T-helper 22 cell (primary cell): ENCODE measurements around the gene ME3.

Source experiments
- DNase-seq: peaks from one replicate; pipeline ENCODE4 v3.0.0-alpha.2; 2020; ENCODE audit warnings: low read depth

The ME3 gene

GRCh38 chr11:86672007-86672621 is at the start of gene ME3:
Gene ME3 (minus strand): TSS chr11:86672616.
- no peak for DNase-seq

DNA sequence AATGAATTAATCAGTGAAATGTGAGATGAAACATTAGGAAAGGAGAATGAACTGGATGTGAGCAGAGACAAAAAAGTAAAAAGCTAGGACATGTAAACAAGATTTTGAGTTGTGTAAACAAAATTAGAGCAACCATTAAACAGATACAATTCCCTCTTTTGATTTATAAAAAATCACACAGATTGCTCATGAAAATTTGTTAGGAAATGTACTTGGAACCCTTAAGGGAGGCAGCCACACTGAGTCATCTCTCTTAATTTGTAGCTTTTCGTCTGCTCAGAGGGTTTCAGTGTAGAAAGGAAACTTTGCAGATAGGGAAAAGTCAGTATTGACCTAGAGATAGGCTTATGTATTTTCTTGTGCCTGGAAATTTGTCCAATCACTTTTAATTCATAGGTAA is 49.6 kb upstream of the ME3 start:
- DNase-seq = no peak

DNA sequence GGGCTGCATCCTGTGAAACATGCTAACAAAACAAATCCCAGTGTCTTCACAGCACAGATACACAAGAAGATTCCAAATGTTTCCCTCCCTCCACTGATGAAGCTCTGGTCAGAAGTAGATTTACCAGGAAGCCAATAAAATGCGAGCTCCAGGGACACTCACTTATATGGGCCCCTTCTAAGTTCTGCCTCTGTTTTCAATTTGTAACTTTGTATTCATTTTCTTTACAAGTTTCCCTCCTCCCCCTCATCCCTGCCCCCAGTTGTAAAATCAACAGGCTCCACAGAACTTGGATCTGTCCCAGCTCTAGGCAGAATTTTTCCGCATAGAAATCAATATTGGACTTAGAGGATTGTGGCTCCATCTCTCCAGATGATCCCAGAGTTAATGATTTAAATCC is 48.1 kb upstream of the ME3 start:
- DNase-seq = no peak

DNA sequence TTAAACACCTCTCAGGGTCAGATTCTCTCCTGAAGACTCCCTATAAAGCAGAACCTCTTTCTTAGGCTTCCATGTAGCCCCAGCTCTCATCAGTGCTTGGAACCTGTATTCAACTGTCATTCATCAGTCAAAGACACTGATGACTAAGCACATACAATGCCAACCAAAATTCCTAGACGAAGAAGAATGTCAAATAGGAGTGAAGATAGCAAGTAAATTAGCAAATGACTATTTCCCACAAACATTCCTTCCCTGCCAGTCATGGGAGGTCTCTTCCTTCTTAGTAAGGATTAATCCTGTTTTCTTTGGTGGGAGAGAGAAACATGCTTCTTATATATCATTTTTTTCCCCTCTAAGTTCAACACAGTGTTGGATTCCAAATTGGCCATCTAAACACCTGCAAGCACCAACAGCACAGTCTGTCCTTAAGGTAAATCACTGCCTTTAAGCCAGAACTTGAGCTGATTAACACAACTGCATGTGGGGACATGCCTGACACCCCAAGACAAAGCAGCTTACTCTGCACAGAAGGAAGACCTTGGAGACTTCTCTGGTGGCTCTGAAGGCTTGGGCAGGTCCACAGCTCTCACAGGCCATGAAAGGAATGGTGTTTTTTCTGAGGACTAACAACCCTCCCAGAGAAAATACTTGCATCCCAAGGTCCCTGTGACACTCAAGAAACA is 47.5 kb upstream of the ME3 start:
- DNase-seq = no peak

DNA sequence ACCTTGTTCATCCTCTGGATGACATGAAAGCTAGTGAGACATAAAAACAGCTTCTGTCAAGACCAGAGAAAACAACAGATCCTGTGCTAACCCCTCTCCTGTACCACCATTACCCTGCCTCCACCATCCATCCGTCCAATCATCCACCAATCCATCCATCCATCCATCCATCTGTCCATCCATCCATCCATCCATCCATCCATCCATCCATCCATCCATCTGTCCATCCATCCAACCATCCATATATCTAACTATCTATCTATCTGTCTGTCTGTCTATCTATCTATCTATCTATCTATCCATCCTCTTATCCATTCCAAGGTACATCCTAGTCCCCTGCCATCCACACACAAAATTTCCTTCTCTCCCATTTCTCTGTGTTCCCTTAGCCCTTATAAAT is 46.6 kb upstream of the ME3 start:
- DNase-seq = no peak

- no peak for DNase-seq
These were observed 46.1 kb upstream of the ME3 start for GRCh38 chr11:86718521-86718920.

- DNase-seq = no peak
These were observed 45.5 kb upstream of the ME3 start for GRCh38 chr11:86717817-86718501.

GRCh38 chr11:86715611-86716010 is 43.2 kb upstream of the ME3 start:
- no peak for DNase-seq

DNA sequence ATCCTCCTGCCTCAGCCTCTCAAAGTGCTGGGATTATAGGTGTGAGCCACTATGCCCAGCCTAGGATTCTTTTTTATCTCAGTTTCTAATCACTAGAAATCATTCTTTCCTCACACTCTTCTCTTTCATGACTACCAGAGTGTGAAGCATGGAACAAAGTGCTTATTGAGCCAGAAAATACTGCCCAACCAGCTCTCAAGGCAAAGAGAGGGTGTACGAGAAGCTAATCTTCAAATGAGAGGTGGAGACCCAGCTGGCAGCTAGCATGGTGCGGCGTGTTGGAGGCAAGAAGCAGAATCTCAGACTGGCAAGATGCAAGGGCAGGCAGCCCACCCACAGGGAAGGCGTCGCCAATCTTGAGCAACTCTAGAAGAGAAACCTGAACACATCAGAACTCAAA is 41.1 kb upstream of the ME3 start:
- DNase-seq = no peak

DNA sequence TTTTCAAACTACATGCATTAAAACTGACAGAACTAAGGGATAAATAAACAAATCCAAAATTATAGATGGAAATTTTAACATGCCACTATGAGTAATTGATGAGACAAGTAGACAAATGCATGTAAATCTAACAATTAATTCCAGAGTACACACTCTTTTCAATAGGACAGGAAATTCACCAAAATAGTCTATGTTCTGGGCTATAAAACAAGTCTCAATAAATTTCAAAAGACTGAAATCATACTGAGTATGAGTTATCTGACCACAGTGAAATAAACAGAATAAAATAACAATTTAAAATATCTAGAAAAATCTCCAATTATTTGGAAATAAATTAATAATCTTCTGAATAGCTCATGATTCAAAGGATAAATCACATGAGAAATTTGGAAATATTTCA is 38.5 kb upstream of the ME3 start:
- no peak for DNase-seq

DNA sequence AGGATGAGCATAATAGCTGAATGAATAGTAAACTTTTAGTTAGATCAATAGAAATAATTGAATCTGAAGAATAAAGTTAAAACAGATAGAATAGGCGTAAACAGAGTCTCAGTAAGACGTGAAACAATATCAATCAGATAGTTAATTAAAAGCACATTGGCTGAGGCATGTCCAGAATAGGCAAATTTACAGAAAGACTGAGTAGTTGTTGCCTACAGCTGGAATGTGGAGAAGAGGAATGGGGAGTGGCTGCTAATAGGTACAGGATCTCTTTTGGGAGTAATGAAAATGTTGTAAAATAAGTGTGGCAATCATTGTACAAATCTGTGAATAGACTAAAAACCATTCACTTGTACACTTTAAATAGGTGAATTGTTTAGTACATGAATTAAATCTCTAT is 36.3 kb upstream of the ME3 start:
- DNase-seq = no peak

DNA sequence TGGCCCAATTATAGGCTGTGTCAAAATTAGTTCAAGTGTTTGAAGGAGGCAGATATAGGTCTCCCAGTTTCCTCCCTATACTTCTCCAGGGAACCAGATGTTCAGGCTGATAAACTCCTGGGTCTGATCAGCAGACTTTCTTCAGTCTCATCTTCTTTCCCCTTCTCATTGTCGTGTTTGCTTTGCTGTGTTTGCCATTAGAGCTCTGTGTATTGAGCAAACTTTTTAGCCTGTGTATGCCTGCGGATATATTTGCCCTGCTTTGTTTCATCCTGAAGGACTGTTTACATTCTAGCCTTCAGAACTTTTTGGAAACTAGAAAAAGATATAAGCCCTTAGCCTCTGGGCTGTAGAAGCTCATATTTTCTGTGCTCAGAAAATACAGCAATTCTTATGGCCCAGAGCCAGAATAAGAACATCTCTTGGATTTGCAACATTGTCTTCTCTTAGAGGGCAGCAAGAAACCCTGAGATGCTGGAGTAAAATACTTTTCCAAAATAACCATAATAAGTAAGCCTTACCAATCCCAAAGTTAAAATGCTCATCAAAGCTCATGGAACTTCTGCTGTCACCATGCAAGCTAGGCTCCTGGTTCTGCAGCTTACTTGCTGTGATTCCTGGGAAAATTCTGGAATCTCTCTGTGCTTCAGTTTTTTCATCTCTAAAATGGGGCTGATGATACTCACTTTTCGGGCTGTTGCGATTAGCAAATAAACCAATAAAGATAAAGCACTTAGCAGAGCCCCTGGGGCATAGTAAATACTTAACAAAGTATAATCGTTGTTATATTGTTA is 34.1 kb upstream of the ME3 start:
- DNase-seq = no peak

DNA sequence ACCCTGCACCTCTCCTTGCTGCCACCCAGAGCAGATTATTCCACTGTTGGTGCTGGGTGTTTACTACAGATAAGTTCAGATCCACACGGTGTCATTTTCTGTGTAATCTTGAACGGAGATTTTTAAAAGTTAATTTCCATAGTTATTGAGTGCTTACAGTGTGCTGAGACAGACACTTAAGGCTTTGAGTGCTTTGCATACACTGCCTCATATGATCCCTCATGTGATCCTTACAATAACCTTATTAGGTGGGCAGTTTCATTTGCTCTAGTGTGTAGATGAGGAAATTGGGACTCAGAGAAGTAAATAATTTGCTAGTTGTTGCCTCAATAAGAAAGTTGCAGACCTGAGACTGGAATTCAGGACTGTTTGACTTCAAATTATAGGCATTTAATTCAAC is 32.3 kb upstream of the ME3 start:
- no peak for DNase-seq

- no peak for DNase-seq
These were observed 31.6 kb upstream of the ME3 start for GRCh38 chr11:86703987-86704386.

GRCh38 chr11:86702220-86702983 is 30.0 kb upstream of the ME3 start:
- no peak for DNase-seq

- no peak for DNase-seq
These were observed 26.8 kb upstream of the ME3 start for GRCh38 chr11:86699040-86699791.

- no peak for DNase-seq
These were observed 26.2 kb upstream of the ME3 start for GRCh38 chr11:86698639-86699038.

DNA sequence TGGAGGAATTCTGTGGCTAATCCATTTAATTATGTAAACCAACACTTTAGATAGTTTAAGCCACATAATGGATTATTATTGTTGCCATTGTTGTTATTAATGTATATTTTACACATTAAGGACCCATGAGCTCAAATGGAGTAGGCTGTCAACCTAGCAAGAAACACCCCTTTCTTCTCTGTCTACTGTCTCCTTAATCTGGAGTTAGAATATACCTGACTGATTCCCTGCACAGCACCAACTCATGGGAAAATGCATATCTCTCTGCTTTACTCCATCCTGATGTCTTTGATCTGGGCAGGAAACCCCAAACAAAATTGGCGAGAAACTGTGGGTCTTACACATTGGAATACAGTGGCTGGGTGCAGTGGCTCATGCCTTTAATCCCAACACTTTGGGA is 24.0 kb upstream of the ME3 start:
- DNase-seq = no peak

- no peak for DNase-seq
These were observed 23.6 kb upstream of the ME3 start for GRCh38 chr11:86696004-86696403.

- DNase-seq = no peak
These were observed 23.0 kb upstream of the ME3 start for GRCh38 chr11:86695373-86695772.

DNA sequence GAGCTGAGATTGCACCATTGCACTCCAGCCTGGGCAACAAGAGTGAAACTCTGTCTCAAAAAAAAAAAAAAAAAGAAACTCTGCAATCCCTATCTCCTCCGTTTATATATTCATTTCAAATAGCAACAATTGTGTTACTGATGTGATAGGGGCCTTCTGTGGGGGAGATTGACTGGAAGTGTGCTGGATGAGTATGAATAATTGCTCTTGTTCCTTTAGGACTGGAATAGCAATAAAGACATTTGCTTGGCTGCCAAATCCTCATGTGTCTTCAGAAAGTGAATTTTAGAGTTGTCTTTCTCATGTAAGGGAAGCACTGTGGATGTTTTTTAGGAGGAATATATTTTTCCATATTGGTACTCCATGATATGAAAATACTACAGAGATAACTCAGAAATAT is 21.1 kb upstream of the ME3 start:
- no peak for DNase-seq
